WI38 (cell line): Measurements from ENCODE around the gene LRRC28.

Source experiments
- H3K4me3 ChIP-seq: 2 replicates; pipeline ENCODE4 v1.5.1; 2011; ENCODE audit warnings: low read depth, mild to moderate bottlenecking, control low read depth, low read length
- CTCF ChIP-seq: IDR thresholded peaks from 2 replicates; pipeline ENCODE4 v1.5.1; 2012; ENCODE audit warnings: low read depth, mild to moderate bottlenecking, control low read depth, low read length

The LRRC28 gene

GRCh38 chr15:99238849-99239248, 12.4 kb upstream of the LRRC28 start:
- TF ChIP-seq CTCF: no peak
- H3K4me3 ChIP-seq: no peak overlapping the region

- TF ChIP-seq CTCF: no peak
- no peak overlapping the region for H3K4me3 ChIP-seq
Observed at GRCh38 chr15:99239545-99240198, 11.6 kb upstream of the LRRC28 start.

- TF ChIP-seq CTCF: no peak
- H3K4me3 ChIP-seq: no peak overlapping the region
Observed at GRCh38 chr15:99241752-99242151, 9.5 kb upstream of the LRRC28 start.

- TF ChIP-seq CTCF: no peak
- no peak overlapping the region for H3K4me3 ChIP-seq
Observed at GRCh38 chr15:99244306-99244705, 7.0 kb upstream of the LRRC28 start.

GRCh38 chr15:99247062-99247461, 4.2 kb upstream of the LRRC28 start:
- H3K4me3 ChIP-seq: no peak overlapping the region
- TF ChIP-seq CTCF: no peak

GRCh38 chr15:99248000-99248715, 3.1 kb upstream of the LRRC28 start:
- peak overlapping the region; percentile 76 for H3K4me3 ChIP-seq
- no peak for TF ChIP-seq CTCF

- H3K4me3 ChIP-seq: peak within 1 kb of the TSS; percentile 76
- TF ChIP-seq CTCF: no peak
Observed at GRCh38 chr15:99249270-99249841, 1.9 kb upstream of the LRRC28 start, which contains the start of gene TTC23. TTC23 (minus strand) TSS chr15:99249581; CDS start chr15:99228712, 20,869 bp downstream.
